HEK293 (cell line): Measurements from ENCODE around the gene GSTM5.

ENCODE experiments used
- CTCF ChIA-PET: fragments of 350-600 bp; formaldehyde crosslinking; extraction: SDS; loops from one replicate; lab custom pipeline; 2021; ENCODE audit warnings: antibody characterized with exemption; lab: Yijun Ruan, JAX
- POLR2A ChIA-PET: fragments of 300-600 bp; formaldehyde crosslinking; extraction: SDS; loops from one replicate; lab custom pipeline; 2020; ENCODE audit warnings: antibody characterized with exemption, inconsistent platforms; lab: Yijun Ruan, JAX
- H3K27ac ChIP-seq: fragments of 200-500 bp; sonication (Bioruptor generic); 2 replicates; pipeline ENCODE4 v1.5.1; 2014; ENCODE audit warnings: low read depth, low read length, control low read depth, inconsistent platforms; ENCODE audit errors: extremely low read depth
- H3K36me3 ChIP-seq, 2 experiments: fragments of 200-500 bp in 1 of 2; sonication (Bioruptor generic) in 1 of 2; 1 replicate in 1 of 2; 2 replicates in 1 of 2; pipeline ENCODE4 v1.5.1; 2014 to 2017; ENCODE audit warnings: inconsistent platforms in 2 of 2, low read length in 2 of 2; ENCODE audit not compliant: control insufficient read depth in 2 of 2, insufficient read depth in 1 of 2
- H3K4me1 ChIP-seq: fragments of 200-500 bp; sonication (Bioruptor generic); 2 replicates; pipeline ENCODE4 v1.5.1; 2014; ENCODE audit warnings: mild to moderate bottlenecking, low read length, inconsistent platforms; ENCODE audit not compliant: control insufficient read depth, insufficient read depth
- H3K4me3 ChIP-seq: 2 replicates; pipeline ENCODE4 v1.5.1; 2011; ENCODE audit warnings: low read depth, mild to moderate bottlenecking, control low read depth, low read length, moderate library complexity
- H3K9me3 ChIP-seq: fragments of 200-500 bp; sonication (Bioruptor generic); 2 replicates; pipeline ENCODE4 v1.5.1; 2014; ENCODE audit warnings: low read depth, low read length, inconsistent platforms; ENCODE audit not compliant: control insufficient read depth, insufficient read depth
- ELK4 ChIP-seq: IDR thresholded peaks from 2 replicates; pipeline ENCODE4 v1.6.1; 2011; ENCODE audit warnings: mild to moderate bottlenecking, low read depth, low read length, borderline replicate concordance
- SCRT2 ChIP-seq: fragments of 450-650 bp; formaldehyde crosslinking; IDR thresholded peaks from 2 replicates; pipeline ENCODE4 v1.5.1; 2016; ENCODE audit warnings: missing biosample characterization, missing genetic modification characterization
- ZNF114 ChIP-seq: fragments of 450-650 bp; formaldehyde crosslinking; IDR thresholded peaks from 2 replicates; pipeline ENCODE4 v1.5.0; 2017; ENCODE audit warnings: missing biosample characterization, missing genetic modification characterization
- ZNF148 ChIP-seq: fragments of 450-650 bp; formaldehyde crosslinking; IDR thresholded peaks from 2 replicates; pipeline ENCODE4 v1.5.0; 2017; ENCODE audit warnings: missing biosample characterization, missing genetic modification characterization, borderline replicate concordance
- ZNF202 ChIP-seq: fragments of 450-650 bp; formaldehyde crosslinking; IDR thresholded peaks from 2 replicates; pipeline ENCODE4 v1.5.1; 2016; ENCODE audit warnings: missing biosample characterization, missing genetic modification characterization, borderline replicate concordance
- ZNF211 ChIP-seq: fragments of 450-650 bp; formaldehyde crosslinking; IDR thresholded peaks from 2 replicates; pipeline ENCODE4 v1.5.1; 2016; ENCODE audit warnings: low read depth, missing biosample characterization, missing genetic modification characterization
- ZNF23 ChIP-seq: fragments of 450-650 bp; formaldehyde crosslinking; IDR thresholded peaks from 2 replicates; pipeline ENCODE4 v1.5.1; 2016; ENCODE audit warnings: missing biosample characterization, missing genetic modification characterization, borderline replicate concordance
- ZNF24 ChIP-seq: fragments of 450-650 bp; formaldehyde crosslinking; IDR thresholded peaks from 2 replicates; pipeline ENCODE4 v1.5.1; 2016; ENCODE audit warnings: missing biosample characterization, missing genetic modification characterization
- ZNF280D ChIP-seq: fragments of 450-650 bp; formaldehyde crosslinking; IDR thresholded peaks from 2 replicates; pipeline ENCODE4 v1.5.1; 2016; ENCODE audit warnings: missing biosample characterization, missing genetic modification characterization
- ZNF366 ChIP-seq: fragments of 450-650 bp; formaldehyde crosslinking; conservative IDR thresholded peaks from 2 replicates; pipeline ENCODE4 v1.5.1; 2016; ENCODE audit warnings: missing biosample characterization, missing genetic modification characterization
- ZNF580 ChIP-seq: fragments of 450-650 bp; formaldehyde crosslinking; IDR thresholded peaks from 2 replicates; pipeline ENCODE4 v1.5.1; 2016; ENCODE audit warnings: missing biosample characterization, missing genetic modification characterization
- ZNF585B ChIP-seq: fragments of 450-650 bp; formaldehyde crosslinking; IDR thresholded peaks from 2 replicates; pipeline ENCODE4 v1.5.1; 2016; ENCODE audit warnings: missing biosample characterization, missing genetic modification characterization
- ZNF624 ChIP-seq: fragments of 450-650 bp; formaldehyde crosslinking; IDR thresholded peaks from 2 replicates; pipeline ENCODE4 v1.5.1; 2017; ENCODE audit warnings: missing biosample characterization, missing genetic modification characterization
- ZNF707 ChIP-seq: fragments of 450-650 bp; formaldehyde crosslinking; IDR thresholded peaks from 2 replicates; pipeline ENCODE4 v1.5.1; 2016; ENCODE audit warnings: missing biosample characterization, missing genetic modification characterization
- ZNF792 ChIP-seq: fragments of 450-650 bp; formaldehyde crosslinking; IDR thresholded peaks from 2 replicates; pipeline ENCODE4 v1.5.1; 2016; ENCODE audit warnings: missing biosample characterization, missing genetic modification characterization
- ZNF830 ChIP-seq: fragments of 450-650 bp; IDR thresholded peaks from 2 replicates; pipeline ENCODE4 v1.5.0; 2018; ENCODE audit warnings: missing biosample characterization, missing genetic modification characterization, low read depth, mild to moderate bottlenecking, moderate library complexity
- ZSCAN16 ChIP-seq: fragments of 450-650 bp; formaldehyde crosslinking; IDR thresholded peaks from 2 replicates; pipeline ENCODE4 v1.5.1; 2016; ENCODE audit warnings: missing biosample characterization, missing genetic modification characterization

GSTM5 gene

GRCh38 chr1:109756848-109757521 is 44.9 kb downstream of the GSTM5 start (continued):
- TF ChIP-seq ZNF114 (tag by site-specific recombination), result no peak
- no peak for TF ChIP-seq ZNF280D (tag by site-specific recombination)
- TF ChIP-seq, all 188 proteins: peak for 0

- H3K36me3 ChIP-seq, result no peaks in the 10 kb centered on the region
- TF ChIP-seq ZNF148 (tag by site-specific recombination) (no peak), ZNF211 (no peak)
- H3K9me3 ChIP-seq, result no peaks in the 10 kb centered on the region
- ChIA-PET CTCF (interaction anchor here (0.7 to 1.2 kb wide), 2 partner anchors 19 to 121 kb away, joined by 3 to 4 read pairs; no protein-coding TSS in a partner anchor), POLR2A (no interaction called here)
- H3K4me1 ChIP-seq, result no peaks in the 10 kb centered on the region
- no peak overlapping the region for H3K27ac ChIP-seq
- H3K4me3 ChIP-seq, result no peak overlapping the region
Measured at GRCh38 chr1:109757936-109758786, 46.1 kb downstream of the GSTM5 start.

GRCh38 chr1:109759513-109760334 is 47.7 kb downstream of the GSTM5 start:
- CTCF ChIA-PET, result interaction anchor here (0.6 to 0.7 kb wide), 3 partner anchors 120 to 218 kb away, joined by 3 to 4 read pairs (median 3); no protein-coding TSS in a partner anchor
- H3K9me3 ChIP-seq, result no peaks in the 10 kb centered on the region
- H3K27ac ChIP-seq, result no peak overlapping the region
- no peak for TF ChIP-seq ZNF624 (tag by site-specific recombination)
- no peak for TF ChIP-seq SCRT2
- TF ChIP-seq ZNF580, result no peak
- TF ChIP-seq ZNF707 (tag by site-specific recombination), result no peak
- no peak for TF ChIP-seq ZNF585B (tag by site-specific recombination)
- no peak for TF ChIP-seq ZNF366 (tag by site-specific recombination)
- TF ChIP-seq ZNF792 (tag by site-specific recombination), result no peak
- TF ChIP-seq ZNF148 (tag by site-specific recombination), result no peak
- no peak for TF ChIP-seq ELK4
- TF ChIP-seq ZNF202 (tag by site-specific recombination), result no peak
- no peak for TF ChIP-seq ZSCAN16 (tag by site-specific recombination)
- no peak for TF ChIP-seq ZNF24
- TF ChIP-seq ZNF23 (tag by site-specific recombination), result no peak
- TF ChIP-seq ZNF830 (tag by site-specific recombination), result no peak
- TF ChIP-seq, all 188 proteins: peak for 0
- no peak overlapping the region for H3K4me3 ChIP-seq
- H3K4me1 ChIP-seq, result no peaks in the 10 kb centered on the region
- POLR2A ChIA-PET, result no interaction called here
- no peaks in the 10 kb centered on the region for H3K36me3 ChIP-seq
